Measurements from ENCODE around the gene MOCS3. TPM values are rescaled to one million over a fixed set of nuclear protein-coding genes. Genes with fewer than 3 reads are reported as not detected.
A peak's percentile ranks its signal among the peaks of the same experiment; 100 is the strongest.

MOCS3 gene
- total RNA-seq, 1 donor from 2014 or later, result 5.6 TPM

DNA sequence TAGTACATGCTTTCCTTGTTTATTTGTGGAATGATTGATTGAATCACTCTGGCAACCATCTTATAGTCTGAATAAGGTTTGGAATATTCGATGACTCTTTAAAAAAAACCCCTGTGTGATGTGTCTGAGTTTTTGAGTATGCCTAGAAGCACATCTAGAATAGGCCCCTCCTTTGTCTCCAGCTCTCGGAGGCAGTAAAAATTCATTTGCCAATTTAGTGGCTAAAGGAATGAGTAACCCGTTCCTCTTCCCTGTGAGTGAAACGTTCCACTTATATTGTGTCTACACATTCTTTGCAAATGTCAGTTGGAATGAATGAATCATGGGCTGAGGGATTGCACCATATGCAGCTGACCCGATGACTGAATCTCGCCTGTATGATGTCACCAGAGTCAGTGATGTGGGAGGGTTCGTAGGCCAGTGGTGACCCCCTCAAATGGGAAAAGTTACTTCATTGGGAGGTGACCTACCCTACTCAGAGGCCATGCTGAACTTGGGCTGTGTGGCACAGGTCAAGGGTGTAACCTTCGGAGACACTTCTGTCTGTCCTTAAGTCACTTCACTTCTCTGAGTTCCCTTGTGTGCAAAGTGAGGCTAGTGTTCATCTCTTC lies 21.6 kb downstream of the MOCS3 start:
- no peaks in the 10 kb centered on the region for H3F3A ChIP-seq (ENCODE audit: low read depth)
- Mint-ChIP-seq H3K27me3 (ENCODE audit: insufficient read depth, low read depth) (peaks cover 10% of the 10 kb centered on the region), H3K4me3 (no peak overlapping the region), H3K36me3 (no peaks in the 10 kb centered on the region), H3K27ac (no peak overlapping the region), H3K9me3 (no peaks in the 10 kb centered on the region), H3K4me1 (peaks cover 10% of the 10 kb centered on the region)
- no peak overlapping the region for H3K4me3 ChIP-seq
- H3K27me3 ChIP-seq, result no peaks in the 10 kb centered on the region
- DNase-seq (ENCODE audit: low spot score), result no peak
- no peaks in the 10 kb centered on the region for H3K9me3 ChIP-seq (ENCODE audit: low read depth)
- TF ChIP-seq, protein P1, sequence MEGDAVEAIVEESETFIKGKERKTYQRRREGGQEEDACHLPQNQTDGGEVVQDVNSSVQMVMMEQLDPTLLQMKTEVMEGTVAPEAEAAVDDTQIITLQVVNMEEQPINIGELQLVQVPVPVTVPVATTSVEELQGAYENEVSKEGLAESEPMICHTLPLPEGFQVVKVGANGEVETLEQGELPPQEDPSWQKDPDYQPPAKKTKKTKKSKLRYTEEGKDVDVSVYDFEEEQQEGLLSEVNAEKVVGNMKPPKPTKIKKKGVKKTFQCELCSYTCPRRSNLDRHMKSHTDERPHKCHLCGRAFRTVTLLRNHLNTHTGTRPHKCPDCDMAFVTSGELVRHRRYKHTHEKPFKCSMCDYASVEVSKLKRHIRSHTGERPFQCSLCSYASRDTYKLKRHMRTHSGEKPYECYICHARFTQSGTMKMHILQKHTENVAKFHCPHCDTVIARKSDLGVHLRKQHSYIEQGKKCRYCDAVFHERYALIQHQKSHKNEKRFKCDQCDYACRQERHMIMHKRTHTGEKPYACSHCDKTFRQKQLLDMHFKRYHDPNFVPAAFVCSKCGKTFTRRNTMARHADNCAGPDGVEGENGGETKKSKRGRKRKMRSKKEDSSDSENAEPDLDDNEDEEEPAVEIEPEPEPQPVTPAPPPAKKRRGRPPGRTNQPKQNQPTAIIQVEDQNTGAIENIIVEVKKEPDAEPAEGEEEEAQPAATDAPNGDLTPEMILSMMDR (IDR thresholded peaks at IDR 0.05), result no peak
- TF ChIP-seq EZH2phosphoT487 (IDR thresholded peaks at IDR 0.05), result no peak
- TF ChIP-seq EZH2 (IDR thresholded peaks at IDR 0.05), result no peak
- no peak overlapping the region for H2AFZ ChIP-seq (replicated peaks)
- no peaks in the 10 kb centered on the region for H4K20me1 ChIP-seq (ENCODE audit: low read depth)
- no peak overlapping the region for H3K27ac ChIP-seq
- no peak overlapping the region for H3K9ac ChIP-seq
- no peaks in the 10 kb centered on the region for H3K79me2 ChIP-seq (ENCODE audit: low read depth)
- no peaks in the 10 kb centered on the region for H3K36me3 ChIP-seq
- no peak overlapping the region for H3K4me2 ChIP-seq
- peaks cover 6% of the 10 kb centered on the region for H3K4me1 ChIP-seq

DNA sequence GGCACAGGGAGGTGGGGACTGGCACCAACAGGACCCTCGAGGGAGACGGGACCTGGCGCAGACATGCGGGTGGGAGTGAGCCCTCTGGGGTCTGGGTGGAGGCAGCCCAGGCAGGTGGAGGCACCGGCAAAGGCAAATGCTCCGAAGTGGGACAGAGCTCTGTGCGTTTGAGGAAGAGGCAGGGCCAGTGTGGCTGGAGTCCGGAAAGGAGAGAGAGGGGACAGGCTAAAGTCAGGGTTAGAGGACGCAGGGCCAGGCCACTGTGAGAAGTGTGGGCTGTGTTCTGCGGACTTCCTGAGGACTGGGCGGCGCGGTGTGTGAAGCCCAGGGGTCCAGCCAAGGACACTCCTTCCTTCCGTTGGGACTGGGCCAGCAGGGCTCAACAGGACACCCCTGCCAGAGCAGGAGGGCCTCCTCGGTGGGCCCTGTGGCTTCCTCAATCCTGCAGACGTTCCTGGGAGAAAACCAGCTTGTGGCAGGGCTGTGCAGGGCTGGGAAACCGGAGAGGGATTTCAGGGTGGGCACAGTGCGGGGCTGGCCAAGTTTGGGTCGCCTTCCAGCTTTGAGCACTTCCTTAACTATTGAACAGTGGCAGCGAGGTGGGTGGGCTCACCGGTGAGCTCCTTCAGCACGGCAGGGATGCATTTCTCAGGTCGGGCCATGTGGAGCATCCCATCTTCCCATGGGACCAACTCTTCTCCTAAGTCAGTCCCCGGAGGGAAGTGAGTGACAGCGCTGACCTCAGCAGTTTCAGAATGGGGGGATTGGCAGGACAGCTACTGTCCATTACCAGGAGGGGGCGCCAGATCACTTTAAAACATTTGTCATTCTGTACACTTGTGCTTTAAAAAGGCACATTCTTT lies 22.5 kb downstream of the MOCS3 start:
- H3K27me3 ChIP-seq, result no peaks in the 10 kb centered on the region
- no peaks in the 10 kb centered on the region for H3K9me3 ChIP-seq (ENCODE audit: low read depth)
- Mint-ChIP-seq H3K4me1 (peaks cover 10% of the 10 kb centered on the region), H3K27ac (no peak overlapping the region), H3K27me3 (ENCODE audit: insufficient read depth, low read depth) (peaks cover 10% of the 10 kb centered on the region), H3K4me3 (no peak overlapping the region), H3K9me3 (no peaks in the 10 kb centered on the region), H3K36me3 (no peaks in the 10 kb centered on the region)
- H3K27ac ChIP-seq, result no peak overlapping the region
- no peaks in the 10 kb centered on the region for H3K79me2 ChIP-seq (ENCODE audit: low read depth)
- no peak overlapping the region for H3K4me3 ChIP-seq
- peak; percentile 90 for DNase-seq (ENCODE audit: low spot score)
- peak overlapping the region; percentile 36 for H3K4me2 ChIP-seq
- H2AFZ ChIP-seq (replicated peaks), result peak overlapping the region; percentile 29
- H3F3A ChIP-seq (ENCODE audit: low read depth), result no peaks in the 10 kb centered on the region
- no peak overlapping the region for H3K9ac ChIP-seq
- TF ChIP-seq, protein P1 (IDR thresholded peaks at IDR 0.05), result peak; percentile 97
- TF ChIP-seq EZH2 (IDR thresholded peaks at IDR 0.05), result no peak
- no peaks in the 10 kb centered on the region for H3K36me3 ChIP-seq
- peaks cover 6% of the 10 kb centered on the region for H3K4me1 ChIP-seq
- no peaks in the 10 kb centered on the region for H4K20me1 ChIP-seq (ENCODE audit: low read depth)

DNA sequence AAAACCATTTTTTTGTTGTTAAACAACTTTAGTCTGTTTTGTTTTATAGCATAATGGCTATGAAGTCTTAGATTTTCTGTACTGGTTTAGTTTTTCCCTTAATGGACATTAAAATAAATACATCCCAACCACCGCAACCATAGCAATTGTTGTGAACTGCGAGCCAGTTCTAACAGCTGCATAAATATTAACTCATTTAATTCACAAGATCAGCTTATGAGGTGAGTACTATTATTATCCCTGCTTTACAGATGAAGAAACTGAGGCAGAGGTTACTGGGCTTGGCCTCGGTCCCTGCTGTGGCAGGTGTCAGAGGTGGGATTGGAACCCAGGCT lies 23.1 kb downstream of the MOCS3 start:
- Mint-ChIP-seq H3K27me3 (ENCODE audit: insufficient read depth, low read depth) (peaks cover 9% of the 10 kb centered on the region), H3K36me3 (no peaks in the 10 kb centered on the region), H3K4me3 (no peak overlapping the region), H3K27ac (no peak overlapping the region), H3K9me3 (no peaks in the 10 kb centered on the region), H3K4me1 (peaks cover 10% of the 10 kb centered on the region)
- DNase-seq (ENCODE audit: low spot score), result no peak
- no peak overlapping the region for H3K9ac ChIP-seq
- H3F3A ChIP-seq (ENCODE audit: low read depth), result no peaks in the 10 kb centered on the region
- TF ChIP-seq EZH2 (IDR thresholded peaks at IDR 0.05) (no peak), EZH2phosphoT487 (IDR thresholded peaks at IDR 0.05) (no peak)
- TF ChIP-seq, protein P1 (IDR thresholded peaks at IDR 0.05), result no peak
- no peak overlapping the region for H3K4me3 ChIP-seq
- H3K27me3 ChIP-seq, result no peaks in the 10 kb centered on the region
- peaks cover 6% of the 10 kb centered on the region for H3K4me1 ChIP-seq
- H3K36me3 ChIP-seq, result no peaks in the 10 kb centered on the region
- H2AFZ ChIP-seq (replicated peaks), result no peak overlapping the region
- no peak overlapping the region for H3K4me2 ChIP-seq
- H3K79me2 ChIP-seq (ENCODE audit: low read depth), result no peaks in the 10 kb centered on the region
- H3K27ac ChIP-seq, result no peak overlapping the region
- no peaks in the 10 kb centered on the region for H3K9me3 ChIP-seq (ENCODE audit: low read depth)
- H4K20me1 ChIP-seq (ENCODE audit: low read depth), result no peaks in the 10 kb centered on the region

Measured in neural progenitor cell (in vitro differentiated cells).